ENCODE measurements around the gene CRACDL. TPM values are rescaled to one million over a fixed set of nuclear protein-coding genes. Genes with fewer than 3 reads are reported as not detected.

The CRACDL gene
- total and polyA plus RNA-seq, 2 donors (not counting 1 experiment from before 2014, with no cell fraction given): 0.25 TPM; not detected in 1

GRCh38 chr2:98899041-98899702 lies 36.9 kb downstream of the CRACDL start:
- no peaks in the 10 kb centered on the region for H3K9me3 Mint-ChIP-seq (ENCODE audit: insufficient read depth)
- no peak for DNase-seq
- Histone ChIP-seq H3K9ac (ENCODE audit: low read length) (no peak overlapping the region), H3K4me3 (ENCODE audit: control extremely low read depth in 1 of 5, extremely low read depth in 1 of 5, insufficient read depth in 1 of 5, low read depth in 2 of 5, low read length in 4 of 5) (no peak overlapping the region), H2AFZ (ENCODE audit: insufficient read depth, low read depth, low read length, poor library complexity, severe bottlenecking) (no peak overlapping the region), H3K27me3 (replicated peaks in 1 of 4; ENCODE audit: control extremely low read depth in 1 of 4, control insufficient read depth in 3 of 4, insufficient read depth in 4 of 4, low read length in 3 of 4) (no peaks in the 10 kb centered on the region), H3K27ac (ENCODE audit: low read length in 2 of 2) (no peak overlapping the region), H4K20me1 (ENCODE audit: control insufficient read depth, insufficient read depth, low read length, poor library complexity, severe bottlenecking) (no peaks in the 10 kb centered on the region), H3K4me2 (replicated peaks; ENCODE audit: low read depth, low read length, poor library complexity, severe bottlenecking) (no peak overlapping the region), H3K79me2 (ENCODE audit: control insufficient read depth, insufficient read depth, low read length) (no peaks in the 10 kb centered on the region), H3K4me1 (ENCODE audit: control insufficient read depth in 2 of 2, insufficient read depth in 2 of 2, low read length in 2 of 2) (no peaks in the 10 kb centered on the region), H3K36me3 (replicated peaks in 1 of 2; ENCODE audit: control extremely low read depth in 1 of 2, control insufficient read depth in 1 of 2, extremely low read depth in 1 of 2, insufficient read depth in 2 of 2, low read length in 1 of 2) (no peaks in the 10 kb centered on the region), H3K9me3 (ENCODE audit: control extremely low read depth in 1 of 3, control insufficient read depth in 2 of 3, insufficient read depth in 1 of 3, low read length in 2 of 3) (peaks cover 0 to 10% (median 0%) of the 10 kb centered on the region in 3 donors)
- H3K27ac Mint-ChIP-seq: no peak overlapping the region
- 100% methylated on average over 2 of the region's 5 CpGs for WGBS (ENCODE audit: insufficient coverage)
- ChIA-PET POLR2A (no interaction called here), CTCF (no interaction called here)
- no peak for TF ChIP-seq EZH2 (IDR thresholded peaks at IDR 0.05; ENCODE audit: borderline replicate concordance, insufficient read depth, low read depth, low read length, poor library complexity, severe bottlenecking)
- no peak for TF ChIP-seq CTCF (IDR thresholded peaks at IDR 0.05)
- no peak for ATAC-seq (ENCODE audit: low read depth)
- H3K27me3 Mint-ChIP-seq: peaks cover 11% of the 10 kb centered on the region
- H3K4me1 Mint-ChIP-seq: no peaks in the 10 kb centered on the region
- intact Hi-C loops (cut with micrococcal nuclease): no loop called here
- H3K4me3 Mint-ChIP-seq: no peak overlapping the region

GRCh38 chr2:98898423-98898841 lies 37.6 kb downstream of the CRACDL start:
- H3K27ac Mint-ChIP-seq: no peak overlapping the region
- ATAC-seq (ENCODE audit: low read depth) (no peak), DNase-seq (no peak)
- Histone ChIP-seq H3K4me2 (replicated peaks; ENCODE audit: low read depth, low read length, poor library complexity, severe bottlenecking) (no peak overlapping the region), H3K79me2 (ENCODE audit: control insufficient read depth, insufficient read depth, low read length) (no peaks in the 10 kb centered on the region), H3K9ac (ENCODE audit: low read length) (no peak overlapping the region), H2AFZ (ENCODE audit: insufficient read depth, low read depth, low read length, poor library complexity, severe bottlenecking) (no peak overlapping the region), H3K9me3 (ENCODE audit: control extremely low read depth in 1 of 3, control insufficient read depth in 2 of 3, insufficient read depth in 1 of 3, low read length in 2 of 3) (peaks cover 0 to 10% (median 0%) of the 10 kb centered on the region in 3 donors), H3K36me3 (replicated peaks in 1 of 2; ENCODE audit: control extremely low read depth in 1 of 2, control insufficient read depth in 1 of 2, extremely low read depth in 1 of 2, insufficient read depth in 2 of 2, low read length in 1 of 2) (no peaks in the 10 kb centered on the region), H3K27me3 (replicated peaks in 1 of 4; ENCODE audit: control extremely low read depth in 1 of 4, control insufficient read depth in 3 of 4, insufficient read depth in 4 of 4, low read length in 3 of 4) (no peaks in the 10 kb centered on the region), H3K27ac (ENCODE audit: low read length in 2 of 2) (no peak overlapping the region), H3K4me1 (ENCODE audit: control insufficient read depth in 2 of 2, insufficient read depth in 2 of 2, low read length in 2 of 2) (no peaks in the 10 kb centered on the region), H3K4me3 (ENCODE audit: control extremely low read depth in 1 of 5, extremely low read depth in 1 of 5, insufficient read depth in 1 of 5, low read depth in 2 of 5, low read length in 4 of 5) (no peak overlapping the region), H4K20me1 (ENCODE audit: control insufficient read depth, insufficient read depth, low read length, poor library complexity, severe bottlenecking) (no peaks in the 10 kb centered on the region)
- CTCF ChIA-PET: no interaction called here
- POLR2A ChIA-PET: no interaction called here
- TF ChIP-seq EZH2 (IDR thresholded peaks at IDR 0.05; ENCODE audit: borderline replicate concordance, insufficient read depth, low read depth, low read length, poor library complexity, severe bottlenecking) (no peak), CTCF (IDR thresholded peaks at IDR 0.05) (no peak)
- no peak overlapping the region for H3K4me3 Mint-ChIP-seq
- peaks cover 18% of the 10 kb centered on the region for H3K27me3 Mint-ChIP-seq
- intact Hi-C loops (cut with micrococcal nuclease): no loop called here
- no peaks in the 10 kb centered on the region for H3K4me1 Mint-ChIP-seq
- WGBS (ENCODE audit: insufficient coverage): 93% methylated on average over 10 of the region's 13 CpGs
- no peaks in the 10 kb centered on the region for H3K9me3 Mint-ChIP-seq (ENCODE audit: insufficient read depth)

Data from B cell (primary cell).